MG63 (cell line): ENCODE data around the gene RTRAF. TPM values are rescaled to one million over a fixed set of nuclear protein-coding genes. Genes with fewer than 3 reads are reported as not detected.

Experiments
- DNase-seq: peaks from one replicate; pipeline ENCODE4 v3.0.0-alpha.2; 2020
- H3K27me3 ChIP-seq: fragments of 250-450 bp; sonication (Bioruptor Pico); 2 replicates; pipeline ENCODE4 v1.5.1; 2020; ENCODE audit warnings: mild to moderate bottlenecking, moderate library complexity
- H3K36me3 ChIP-seq: fragments of 250-450 bp; sonication (Bioruptor Pico); 2 replicates; pipeline ENCODE4 v1.5.1; 2020; ENCODE audit warnings: mild to moderate bottlenecking, moderate library complexity
- H3K4me3 ChIP-seq: fragments of 250-450 bp; sonication (Bioruptor Pico); 2 replicates; pipeline ENCODE4 v1.5.1; 2020; ENCODE audit warnings: mild to moderate bottlenecking, moderate library complexity
- H3K9me3 ChIP-seq: fragments of 250-450 bp; sonication (Bioruptor Pico); 2 replicates; pipeline ENCODE4 v1.5.1; 2020; ENCODE audit warnings: mild to moderate bottlenecking, moderate library complexity
- total RNA-seq: library from RNA; depleted of rRNA; stranded (reverse); fragments of >200 nt; shearing (Covaris generic); gene quantifications from 2 replicates; pipeline ENCODE4 v1.2.3, GENCODE V29; 2014; ENCODE audit warnings: low replicate concordance

RTRAF gene
- total RNA-seq, 1 experiment from 2014 or later, result 77.2 TPM

GRCh38 chr14:52010173-52010693, 20.9 kb downstream of the RTRAF start:
- DNase-seq, result no peak
- H3K4me3 ChIP-seq, result no peak overlapping the region
- no peaks in the 10 kb centered on the region for H3K9me3 ChIP-seq
- peaks cover 24% of the 10 kb centered on the region for H3K36me3 ChIP-seq
- H3K27me3 ChIP-seq, result no peaks in the 10 kb centered on the region

GRCh38 chr14:52011523-52011922, 22.2 kb downstream of the RTRAF start:
- no peaks in the 10 kb centered on the region for H3K27me3 ChIP-seq

GRCh38 chr14:52012635-52013034, 23.3 kb downstream of the RTRAF start:
- no peaks in the 10 kb centered on the region for H3K9me3 ChIP-seq
- no peak overlapping the region for H3K4me3 ChIP-seq
- DNase-seq, result peak; percentile 51
- H3K27me3 ChIP-seq, result no peaks in the 10 kb centered on the region
- H3K36me3 ChIP-seq, result peaks cover 9% of the 10 kb centered on the region

More at GRCh38 chr14:52011523-52011922, 22.2 kb downstream of the RTRAF start:
- Histone ChIP-seq H3K36me3 (peaks cover 19% of the 10 kb centered on the region), H3K4me3 (no peak overlapping the region), H3K9me3 (no peaks in the 10 kb centered on the region)
- DNase-seq, result no peak

GRCh38 chr14:52013984-52014600, 24.7 kb downstream of the RTRAF start:
- H3K9me3 ChIP-seq, result no peaks in the 10 kb centered on the region
- no peaks in the 10 kb centered on the region for H3K27me3 ChIP-seq
- DNase-seq, result no peak
- H3K4me3 ChIP-seq, result no peak overlapping the region
- H3K36me3 ChIP-seq, result peaks cover 5% of the 10 kb centered on the region; the same call in 1 of the 2 replicates

- Histone ChIP-seq H3K9me3 (no peaks in the 10 kb centered on the region), H3K4me3 (no peak overlapping the region), H3K36me3 (peaks cover 5% of the 10 kb centered on the region; the same call in 1 of the 2 replicates), H3K27me3 (no peaks in the 10 kb centered on the region)
- no peak for DNase-seq
Measured at GRCh38 chr14:52014601-52015267, 25.4 kb downstream of the RTRAF start.

- no peak overlapping the region for H3K4me3 ChIP-seq
- peak; percentile 11 for DNase-seq
- H3K36me3 ChIP-seq, result peaks cover 2% of the 10 kb centered on the region; the same call in 1 of the 2 replicates
- no peaks in the 10 kb centered on the region for H3K9me3 ChIP-seq
- H3K27me3 ChIP-seq, result no peaks in the 10 kb centered on the region
Measured at GRCh38 chr14:52015411-52016030, 26.2 kb downstream of the RTRAF start.

GRCh38 chr14:52018252-52018651, 28.9 kb downstream of the RTRAF start:
- Histone ChIP-seq H3K27me3 (no peaks in the 10 kb centered on the region), H3K9me3 (no peaks in the 10 kb centered on the region), H3K36me3 (no peaks in the 10 kb centered on the region), H3K4me3 (no peak overlapping the region)
- DNase-seq, result no peak

GRCh38 chr14:52018970-52019369, 29.6 kb downstream of the RTRAF start:
- H3K9me3 ChIP-seq, result no peaks in the 10 kb centered on the region
- no peaks in the 10 kb centered on the region for H3K36me3 ChIP-seq
- no peak for DNase-seq
- H3K27me3 ChIP-seq, result no peaks in the 10 kb centered on the region
- H3K4me3 ChIP-seq, result no peak overlapping the region

- Histone ChIP-seq H3K27me3 (no peaks in the 10 kb centered on the region), H3K4me3 (no peak overlapping the region), H3K36me3 (no peaks in the 10 kb centered on the region), H3K9me3 (no peaks in the 10 kb centered on the region)
- DNase-seq, result no peak
Measured at GRCh38 chr14:52020161-52020714, 30.9 kb downstream of the RTRAF start.

- Histone ChIP-seq H3K4me3 (no peak overlapping the region), H3K27me3 (no peaks in the 10 kb centered on the region), H3K9me3 (no peaks in the 10 kb centered on the region), H3K36me3 (no peaks in the 10 kb centered on the region)
- DNase-seq, result no peak
Measured at GRCh38 chr14:52020866-52021717, 31.7 kb downstream of the RTRAF start.

GRCh38 chr14:52021957-52022600, 32.7 kb downstream of the RTRAF start:
- no peaks in the 10 kb centered on the region for H3K9me3 ChIP-seq
- H3K4me3 ChIP-seq, result no peak overlapping the region
- no peaks in the 10 kb centered on the region for H3K27me3 ChIP-seq
- no peaks in the 10 kb centered on the region for H3K36me3 ChIP-seq
- no peak for DNase-seq

- Histone ChIP-seq H3K27me3 (no peaks in the 10 kb centered on the region), H3K36me3 (no peaks in the 10 kb centered on the region), H3K4me3 (no peak overlapping the region), H3K9me3 (no peaks in the 10 kb centered on the region)
- DNase-seq, result peak; percentile 55
Measured at GRCh38 chr14:52023518-52023917, 34.2 kb downstream of the RTRAF start.

GRCh38 chr14:52025310-52025709, 36.0 kb downstream of the RTRAF start:
- Histone ChIP-seq H3K27me3 (no peaks in the 10 kb centered on the region), H3K9me3 (no peaks in the 10 kb centered on the region), H3K4me3 (no peak overlapping the region), H3K36me3 (no peaks in the 10 kb centered on the region)
- DNase-seq, result peak; percentile 58

GRCh38 chr14:52026017-52026660, 36.8 kb downstream of the RTRAF start:
- Histone ChIP-seq H3K36me3 (no peaks in the 10 kb centered on the region), H3K27me3 (no peaks in the 10 kb centered on the region), H3K9me3 (no peaks in the 10 kb centered on the region), H3K4me3 (no peak overlapping the region)
- DNase-seq, result no peak

- H3K9me3 ChIP-seq, result no peaks in the 10 kb centered on the region
- no peak for DNase-seq
- no peaks in the 10 kb centered on the region for H3K36me3 ChIP-seq
- no peaks in the 10 kb centered on the region for H3K27me3 ChIP-seq
- no peak overlapping the region for H3K4me3 ChIP-seq
Measured at GRCh38 chr14:52026901-52027300, 37.6 kb downstream of the RTRAF start.

GRCh38 chr14:52029881-52030280, 40.5 kb downstream of the RTRAF start:
- DNase-seq, result no peak
- no peak overlapping the region for H3K4me3 ChIP-seq
- H3K27me3 ChIP-seq, result no peaks in the 10 kb centered on the region
- H3K36me3 ChIP-seq, result no peaks in the 10 kb centered on the region
- H3K9me3 ChIP-seq, result no peaks in the 10 kb centered on the region
